DMS53 (cell line): ENCODE data around the gene SLC41A2.
"Not testable (repeated sequence)": the region's sequence is repeated elsewhere in the genome, so short reads cannot be mapped to it uniquely, and the experiment has no call there.

ENCODE experiments used
- DNase-seq: peaks from one replicate; lab custom pipeline; 2025; lab: John Stamatoyannopoulos, UW

Gene SLC41A2

GRCh38 chr12:104958001-104958804 is at the start of gene SLC41A2:
Gene SLC41A2, minus strand, starts transcription at chr12:104958290. Its CDS starts 29,763 bp downstream, at chr12:104928527.
- DNase-seq: peak; percentile 96

GRCh38 chr12:105001476-105001875 is 43.4 kb upstream of the SLC41A2 start:
- no peak for DNase-seq

- DNase-seq: peak; percentile 94
Observed at GRCh38 chr12:104999347-104999685, 41.2 kb upstream of the SLC41A2 start.

GRCh38 chr12:104998423-104999346 is 40.6 kb upstream of the SLC41A2 start:
- peak; percentile 95 for DNase-seq

GRCh38 chr12:104997541-104997940 is 39.5 kb upstream of the SLC41A2 start:
- DNase-seq: no peak

GRCh38 chr12:104994336-104994735 is 36.2 kb upstream of the SLC41A2 start:
- DNase-seq: no peak

- no peak for DNase-seq
Observed at GRCh38 chr12:104991565-104992128, 33.6 kb upstream of the SLC41A2 start.

- DNase-seq: no peak
Observed at GRCh38 chr12:104990950-104991349, 32.9 kb upstream of the SLC41A2 start.

- DNase-seq: peak; percentile 97
Observed at GRCh38 chr12:104986022-104986941, 28.2 kb upstream of the SLC41A2 start, which contains the start of gene NOPCHAP1. Gene NOPCHAP1, plus strand, starts transcription at chr12:104986316. Its CDS starts 37 bp downstream, at chr12:104986353.

GRCh38 chr12:104985206-104985605 is 27.1 kb upstream of the SLC41A2 start:
- peak; percentile 68 for DNase-seq

GRCh38 chr12:104977688-104978087 is 19.6 kb upstream of the SLC41A2 start:
- DNase-seq: not testable (repeated sequence)

- no peak for DNase-seq
Observed at GRCh38 chr12:104976703-104977102, 18.6 kb upstream of the SLC41A2 start.

- no peak for DNase-seq
Observed at GRCh38 chr12:104975587-104976343, 17.7 kb upstream of the SLC41A2 start.

- no peak for DNase-seq
Observed at GRCh38 chr12:104974626-104975290, 16.7 kb upstream of the SLC41A2 start.

- no peak for DNase-seq
Observed at GRCh38 chr12:104973250-104973649, 15.2 kb upstream of the SLC41A2 start.

GRCh38 chr12:104971306-104971705 is 13.2 kb upstream of the SLC41A2 start:
- DNase-seq: no peak

- DNase-seq: no peak
Observed at GRCh38 chr12:104969343-104969742, 11.3 kb upstream of the SLC41A2 start.

GRCh38 chr12:104966677-104967076 is 8.6 kb upstream of the SLC41A2 start:
- no peak for DNase-seq

- DNase-seq: no peak
Observed at GRCh38 chr12:104964856-104965205, 6.7 kb upstream of the SLC41A2 start.
